ENCODE results near the gene CLEC4M.

The CLEC4M gene

GRCh38 chr19:7746903-7747884 lies 15.8 kb upstream of the CLEC4M start, which contains the start of gene CD209:
CD209 (minus strand) TSS chr19:7747534; CDS start chr19:7747511, 23 bp downstream.
- no peak within 1 kb of the TSS for H3K4me3 ChIP-seq (ENCODE audit: insufficient read length, low read depth)
- no peaks in the 10 kb centered on the region for H3K36me3 ChIP-seq (ENCODE audit: insufficient read depth, insufficient read length, low read length)
- no peak within 1 kb of the TSS for H3K9ac ChIP-seq (ENCODE audit: insufficient read length, low read depth)
- no peaks in the 10 kb centered on the region for H3K9me3 ChIP-seq (ENCODE audit: insufficient read depth, low read length)
- H3K4me1 ChIP-seq (ENCODE audit: insufficient read depth, insufficient read length) = peaks cover 2% of the 10 kb centered on the region
- no peak for DNase-seq (ENCODE audit: low read depth, low spot score)
- TF ChIP-seq SUZ12 (IDR thresholded peaks at IDR 0.05; ENCODE audit: extremely low read depth, insufficient read depth, insufficient read length) (no peak), YY1 (IDR thresholded peaks at IDR 0.05; ENCODE audit: insufficient read depth, insufficient read length) (no peak), ZNF274 (IDR thresholded peaks at IDR 0.05; ENCODE audit: low read depth, low read length) (no peak)
- H3K27me3 ChIP-seq (ENCODE audit: insufficient read depth, insufficient read length) = peaks cover 4% of the 10 kb centered on the region

- Histone ChIP-seq H3K4me1 (ENCODE audit: insufficient read depth, insufficient read length) (peaks cover 2% of the 10 kb centered on the region), H3K9ac (ENCODE audit: insufficient read length, low read depth) (no peak overlapping the region), H3K9me3 (ENCODE audit: insufficient read depth, low read length) (no peaks in the 10 kb centered on the region), H3K4me3 (ENCODE audit: insufficient read length, low read depth) (no peak overlapping the region), H3K36me3 (ENCODE audit: insufficient read depth, insufficient read length, low read length) (no peaks in the 10 kb centered on the region), H3K27me3 (ENCODE audit: insufficient read depth, insufficient read length) (peaks cover 4% of the 10 kb centered on the region)
- TF ChIP-seq YY1 (IDR thresholded peaks at IDR 0.05; ENCODE audit: insufficient read depth, insufficient read length) = no peak
- DNase-seq (ENCODE audit: low read depth, low spot score) = no peak
Observed at GRCh38 chr19:7748171-7748570, 14.9 kb upstream of the CLEC4M start.

DNA sequence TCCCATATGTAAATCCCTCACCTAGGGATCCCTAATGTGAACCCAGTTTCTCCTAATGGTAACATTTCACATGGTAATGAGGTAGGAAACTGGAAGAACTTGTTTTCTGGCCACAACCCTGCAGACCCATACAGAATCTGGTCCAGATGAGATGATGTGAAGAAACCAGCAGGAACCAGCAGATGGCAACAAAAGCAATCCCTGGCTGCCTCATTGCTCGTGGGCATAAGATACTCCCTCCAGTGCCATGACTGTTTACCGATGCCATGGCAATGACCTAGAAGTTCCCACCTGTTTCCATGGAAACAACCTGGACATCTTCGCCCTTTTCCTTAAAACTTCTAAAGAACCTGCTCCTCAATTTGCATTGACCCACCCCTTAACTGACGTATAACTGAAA lies 14.3 kb upstream of the CLEC4M start:
- TF ChIP-seq YY1 (IDR thresholded peaks at IDR 0.05; ENCODE audit: insufficient read depth, insufficient read length) (no peak), SUZ12 (IDR thresholded peaks at IDR 0.05; ENCODE audit: extremely low read depth, insufficient read depth, insufficient read length) (no peak), ZNF274 (IDR thresholded peaks at IDR 0.05; ENCODE audit: low read depth, low read length) (no peak)
- peak; percentile 16 for DNase-seq (ENCODE audit: low read depth, low spot score)
- Histone ChIP-seq H3K9ac (ENCODE audit: insufficient read length, low read depth) (no peak overlapping the region), H3K27me3 (ENCODE audit: insufficient read depth, insufficient read length) (peaks cover 4% of the 10 kb centered on the region), H3K9me3 (ENCODE audit: insufficient read depth, low read length) (no peaks in the 10 kb centered on the region), H3K4me3 (ENCODE audit: insufficient read length, low read depth) (no peak overlapping the region), H3K4me1 (ENCODE audit: insufficient read depth, insufficient read length) (no peaks in the 10 kb centered on the region), H3K36me3 (ENCODE audit: insufficient read depth, insufficient read length, low read length) (no peaks in the 10 kb centered on the region)

DNA sequence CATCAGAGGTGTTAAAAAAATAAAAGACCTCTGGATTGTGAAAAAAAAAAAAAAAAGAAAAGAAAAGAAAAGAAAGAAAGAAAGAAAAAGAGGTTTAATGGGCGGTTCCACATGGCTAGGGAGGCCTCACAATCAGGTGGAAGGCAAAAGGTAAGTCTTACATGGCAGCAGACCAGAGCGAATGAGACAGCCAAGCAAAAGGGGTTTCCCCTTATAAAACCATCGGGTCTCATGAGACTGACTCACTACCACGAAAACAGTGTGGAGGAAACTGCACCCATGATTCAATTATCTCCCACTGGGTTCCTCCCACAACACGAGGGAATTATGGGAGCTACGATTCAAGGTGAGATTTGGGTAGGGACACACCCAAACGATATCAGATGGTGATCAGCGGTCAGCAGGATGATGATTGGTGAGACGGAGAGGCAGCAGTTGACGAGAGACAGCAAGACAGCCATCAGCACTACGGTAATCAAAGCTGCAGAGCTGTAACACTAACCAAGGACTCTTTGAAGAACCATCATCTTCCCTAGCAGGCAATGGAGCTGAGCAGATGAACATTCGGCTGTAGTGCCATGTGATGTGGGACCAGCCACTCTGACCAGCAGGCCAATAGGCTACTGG lies 11.8 kb upstream of the CLEC4M start:
- Histone ChIP-seq H3K4me1 (ENCODE audit: insufficient read depth, insufficient read length) (no peaks in the 10 kb centered on the region), H3K9me3 (ENCODE audit: insufficient read depth, low read length) (peaks cover 3% of the 10 kb centered on the region; the same call in 1 of the 2 replicates), H3K4me3 (ENCODE audit: insufficient read length, low read depth) (no peak overlapping the region), H3K36me3 (ENCODE audit: insufficient read depth, insufficient read length, low read length) (no peaks in the 10 kb centered on the region), H3K27me3 (ENCODE audit: insufficient read depth, insufficient read length) (no peaks in the 10 kb centered on the region), H3K9ac (ENCODE audit: insufficient read length, low read depth) (no peak overlapping the region)
- no peak for DNase-seq (ENCODE audit: low read depth, low spot score)
- TF ChIP-seq SUZ12 (IDR thresholded peaks at IDR 0.05; ENCODE audit: extremely low read depth, insufficient read depth, insufficient read length) (no peak), YY1 (IDR thresholded peaks at IDR 0.05; ENCODE audit: insufficient read depth, insufficient read length) (no peak), ZNF274 (IDR thresholded peaks at IDR 0.05; ENCODE audit: low read depth, low read length) (no peak)

- H3K4me1 ChIP-seq (ENCODE audit: insufficient read depth, insufficient read length) = peaks cover 1% of the 10 kb centered on the region
- DNase-seq (ENCODE audit: low read depth, low spot score) = no peak
Observed at GRCh38 chr19:7756258-7756657, 6.8 kb upstream of the CLEC4M start.

DNA sequence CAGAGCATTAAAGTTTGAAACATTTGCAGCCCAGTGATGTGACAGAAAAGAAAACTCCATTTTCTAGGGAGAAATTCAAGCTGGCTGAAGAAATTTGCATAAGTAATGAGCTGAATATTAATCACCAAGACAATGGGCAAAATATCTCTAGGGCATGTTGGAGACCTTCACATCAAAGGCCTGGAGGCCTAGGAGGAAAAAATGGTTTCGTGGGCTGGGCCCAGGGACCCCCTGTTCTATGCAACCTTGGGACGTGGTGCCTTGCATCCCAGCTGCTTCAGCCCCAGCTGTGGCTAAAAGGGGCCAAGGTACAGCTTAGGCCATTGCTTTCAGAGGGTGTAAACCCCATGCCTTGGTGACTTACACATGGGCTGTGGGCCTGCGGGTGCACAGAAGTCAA lies 5.7 kb upstream of the CLEC4M start:
- DNase-seq (ENCODE audit: low read depth, low spot score) = no peak
- H3K27me3 ChIP-seq (ENCODE audit: insufficient read depth, insufficient read length) = no peaks in the 10 kb centered on the region
- H3K4me1 ChIP-seq (ENCODE audit: insufficient read depth, insufficient read length) = peaks cover 2% of the 10 kb centered on the region
- H3K9me3 ChIP-seq (ENCODE audit: insufficient read depth, low read length) = peaks cover 33% of the 10 kb centered on the region
- no peaks in the 10 kb centered on the region for H3K36me3 ChIP-seq (ENCODE audit: insufficient read depth, insufficient read length, low read length)
- H3K4me3 ChIP-seq (ENCODE audit: insufficient read length, low read depth) = no peak overlapping the region
- TF ChIP-seq YY1 (IDR thresholded peaks at IDR 0.05; ENCODE audit: insufficient read depth, insufficient read length) = no peak
- no peak for TF ChIP-seq ZNF274 (IDR thresholded peaks at IDR 0.05; ENCODE audit: low read depth, low read length)
- no peak for TF ChIP-seq SUZ12 (IDR thresholded peaks at IDR 0.05; ENCODE audit: extremely low read depth, insufficient read depth, insufficient read length)
- H3K9ac ChIP-seq (ENCODE audit: insufficient read length, low read depth) = no peak overlapping the region

More at GRCh38 chr19:7756258-7756657, 6.8 kb upstream of the CLEC4M start:
- Histone ChIP-seq H3K4me3 (ENCODE audit: insufficient read length, low read depth) (no peak overlapping the region), H3K27me3 (ENCODE audit: insufficient read depth, insufficient read length) (no peaks in the 10 kb centered on the region), H3K9me3 (ENCODE audit: insufficient read depth, low read length) (peaks cover 33% of the 10 kb centered on the region), H3K9ac (ENCODE audit: insufficient read length, low read depth) (no peak overlapping the region), H3K36me3 (ENCODE audit: insufficient read depth, insufficient read length, low read length) (no peaks in the 10 kb centered on the region)
- no peak for TF ChIP-seq SUZ12 (IDR thresholded peaks at IDR 0.05; ENCODE audit: extremely low read depth, insufficient read depth, insufficient read length)
- no peak for TF ChIP-seq ZNF274 (IDR thresholded peaks at IDR 0.05; ENCODE audit: low read depth, low read length)
- TF ChIP-seq YY1 (IDR thresholded peaks at IDR 0.05; ENCODE audit: insufficient read depth, insufficient read length) = no peak

- no peak for DNase-seq (ENCODE audit: low read depth, low spot score)
- Histone ChIP-seq H3K9me3 (ENCODE audit: insufficient read depth, low read length) (peaks cover 33% of the 10 kb centered on the region), H3K27me3 (ENCODE audit: insufficient read depth, insufficient read length) (no peaks in the 10 kb centered on the region), H3K4me1 (ENCODE audit: insufficient read depth, insufficient read length) (peaks cover 4% of the 10 kb centered on the region), H3K4me3 (ENCODE audit: insufficient read length, low read depth) (no peak overlapping the region), H3K9ac (ENCODE audit: insufficient read length, low read depth) (no peak overlapping the region), H3K36me3 (ENCODE audit: insufficient read depth, insufficient read length, low read length) (no peaks in the 10 kb centered on the region)
- no peak for TF ChIP-seq SUZ12 (IDR thresholded peaks at IDR 0.05; ENCODE audit: extremely low read depth, insufficient read depth, insufficient read length)
- no peak for TF ChIP-seq YY1 (IDR thresholded peaks at IDR 0.05; ENCODE audit: insufficient read depth, insufficient read length)
- no peak for TF ChIP-seq ZNF274 (IDR thresholded peaks at IDR 0.05; ENCODE audit: low read depth, low read length)
Observed at GRCh38 chr19:7759156-7759555, 3.9 kb upstream of the CLEC4M start.

Data from NT2/D1 (cell line).